CD4-positive, CD25-positive, alpha-beta regulatory T cell (primary cell): ENCODE results near the gene LIMCH1. TPM values are rescaled to one million over a fixed set of nuclear protein-coding genes. Genes with fewer than 3 reads are reported as not detected.

ENCODE experiments used
- ATAC-seq, 2 donors: fragments of 150-1000 bp; cut with Tn5 transposase; one replicate each; pipeline ENCODE4 v1.10.0; 2021; ENCODE audit warnings: low read depth in 2 of 2, moderate number of reproducible peaks in 2 of 2, moderate library complexity in 1 of 2
- DNase-seq, 3 donors: peaks; one replicate each; pipeline versions ENCODE4 v3.0.0 to v3.0.0-alpha.2; 2012 to 2022; ENCODE audit warnings: mixed read lengths in 1 of 3
- H3K27ac ChIP-seq: one replicate; pipeline ENCODE4 v1.7.0; 2013; ENCODE audit warnings: mild to moderate bottlenecking, low read length; ENCODE audit not compliant: insufficient read depth, poor library complexity, severe bottlenecking
- H3K27me3 ChIP-seq: one replicate; pipeline ENCODE4 v1.7.0; 2013; ENCODE audit warnings: low read length; ENCODE audit not compliant: control insufficient read depth, insufficient read depth
- H3K36me3 ChIP-seq: one replicate; pipeline ENCODE4 v1.7.0; 2013; ENCODE audit warnings: mild to moderate bottlenecking, low read length, moderate library complexity; ENCODE audit not compliant: control insufficient read depth, insufficient read depth
- H3K4me1 ChIP-seq: 2 replicates; pipeline ENCODE4 v1.7.0; 2013; ENCODE audit warnings: mild to moderate bottlenecking, low read length; ENCODE audit not compliant: insufficient read depth, control insufficient read depth, poor library complexity, severe bottlenecking
- H3K4me3 ChIP-seq: one replicate; pipeline ENCODE4 v1.7.0; 2013; ENCODE audit warnings: low read depth, mild to moderate bottlenecking, low read length, moderate library complexity
- H3K9me3 ChIP-seq, 2 experiments: 1 replicate in 1 of 2; 2 replicates in 1 of 2; pipeline ENCODE4 v1.7.0; 2013; ENCODE audit warnings: low read length in 2 of 2, mild to moderate bottlenecking in 1 of 2, moderate library complexity in 1 of 2; ENCODE audit not compliant: control insufficient read depth in 2 of 2
- H3K27ac Mint-ChIP-seq, 3 donors: one replicate each; pipeline ENCODE4 v1.8.0; 2020 to 2022; ENCODE audit warnings: mild to moderate bottlenecking in 3 of 3, mixed read lengths in 3 of 3, moderate library complexity in 2 of 3
- H3K27me3 Mint-ChIP-seq: one replicate; pipeline ENCODE4 v1.8.0; 2022; ENCODE audit warnings: mild to moderate bottlenecking, mixed read lengths
- H3K36me3 Mint-ChIP-seq: one replicate; pipeline ENCODE4 v1.8.0; 2020; ENCODE audit warnings: mixed read lengths
- H3K4me1 Mint-ChIP-seq, 4 donors: one replicate each; pipeline ENCODE4 v1.8.0; 2020 to 2022; ENCODE audit warnings: mixed read lengths in 4 of 4, mild to moderate bottlenecking in 1 of 4
- H3K4me3 Mint-ChIP-seq, 4 donors: one replicate each; pipeline ENCODE4 v1.8.0; 2020 to 2022; ENCODE audit warnings: mild to moderate bottlenecking in 4 of 4, mixed read lengths in 4 of 4, moderate library complexity in 3 of 4
- H3K9me3 Mint-ChIP-seq, 7 donors: one replicate each; pipeline ENCODE4 v1.8.0; 2020 to 2022; ENCODE audit warnings: mixed read lengths in 7 of 7, mild to moderate bottlenecking in 3 of 7, moderate library complexity in 2 of 7
- polyA plus RNA-seq, 4 donors: library from polyadenylated mRNA; unstranded; fragments of 300-500 nt; fragmentation: Illumina TruSeq; gene quantifications; one replicate each; pipeline ENCODE4 v1.2.3, GENCODE V29; 2021
- total RNA-seq: library from RNA; stranded (reverse); gene quantifications from one replicate; pipeline ENCODE4 v1.2.3, GENCODE V29; 2022

Gene LIMCH1
- total and polyA plus RNA-seq, 5 donors from 2014 or later: 0.07 TPM; not detected in 4

DNA sequence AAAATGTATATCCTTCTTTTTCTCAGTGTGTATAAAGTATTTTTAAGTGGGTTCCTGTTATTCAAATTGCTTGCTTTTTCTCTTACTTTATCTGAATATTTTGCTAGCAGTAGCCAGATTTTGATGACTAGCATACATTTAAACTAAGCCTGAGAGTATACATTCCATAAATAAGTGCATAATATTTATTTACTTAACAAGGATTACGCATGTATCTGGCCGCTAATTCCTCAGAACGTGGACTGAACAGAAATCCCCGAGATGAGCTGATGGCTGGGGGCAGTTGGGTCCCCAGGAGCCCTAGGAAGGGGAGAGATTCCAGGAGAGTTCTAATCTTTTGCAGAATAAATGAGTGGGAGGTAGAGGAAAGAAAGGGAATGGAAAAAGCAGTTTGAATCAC, 119.6 kb downstream of the LIMCH1 start:
- Mint-ChIP-seq H3K27me3 (no peaks in the 10 kb centered on the region), H3K36me3 (no peaks in the 10 kb centered on the region), H3K9me3 (peaks cover 0 to 6% (median 0%) of the 10 kb centered on the region in 7 donors), H3K4me1 (no peaks in the 10 kb centered on the region), H3K4me3 (no peak overlapping the region), H3K27ac (no peak overlapping the region)
- Histone ChIP-seq H3K4me3 (no peak overlapping the region), H3K36me3 (no peaks in the 10 kb centered on the region), H3K27ac (no peak overlapping the region), H3K27me3 (no peaks in the 10 kb centered on the region), H3K9me3 (no peaks in the 10 kb centered on the region), H3K4me1 (no peaks in the 10 kb centered on the region)
- no peak for DNase-seq
- no peak for ATAC-seq

DNA sequence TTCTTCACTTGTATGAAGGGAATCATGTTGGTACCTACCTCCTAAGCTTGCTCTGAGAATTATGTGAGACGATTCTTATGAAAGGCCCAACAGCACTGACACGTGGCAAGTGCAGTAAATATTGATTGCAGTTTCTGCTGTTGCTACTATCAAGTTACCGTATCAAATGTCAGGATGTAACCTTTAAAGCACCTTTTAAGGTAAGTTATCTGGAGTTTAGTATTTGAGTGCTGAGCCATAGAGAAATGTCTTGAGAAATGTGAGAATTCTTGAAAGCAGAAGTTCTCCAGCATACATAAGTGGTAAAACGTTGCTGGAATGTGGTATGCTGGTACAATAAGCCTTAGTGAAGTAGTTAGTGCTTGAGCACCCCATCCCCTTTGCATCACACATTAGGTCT, 120.2 kb downstream of the LIMCH1 start:
- Histone ChIP-seq H3K4me1 (no peaks in the 10 kb centered on the region), H3K27ac (no peak overlapping the region), H3K9me3 (no peaks in the 10 kb centered on the region), H3K27me3 (no peaks in the 10 kb centered on the region), H3K36me3 (no peaks in the 10 kb centered on the region), H3K4me3 (no peak overlapping the region)
- H3K27ac Mint-ChIP-seq: no peak overlapping the region
- no peak overlapping the region for H3K4me3 Mint-ChIP-seq
- DNase-seq: no peak
- no peaks in the 10 kb centered on the region for H3K36me3 Mint-ChIP-seq
- no peak for ATAC-seq
- H3K4me1 Mint-ChIP-seq: no peaks in the 10 kb centered on the region
- peaks cover 0 to 6% (median 0%) of the 10 kb centered on the region in 7 donors for H3K9me3 Mint-ChIP-seq
- no peaks in the 10 kb centered on the region for H3K27me3 Mint-ChIP-seq

DNA sequence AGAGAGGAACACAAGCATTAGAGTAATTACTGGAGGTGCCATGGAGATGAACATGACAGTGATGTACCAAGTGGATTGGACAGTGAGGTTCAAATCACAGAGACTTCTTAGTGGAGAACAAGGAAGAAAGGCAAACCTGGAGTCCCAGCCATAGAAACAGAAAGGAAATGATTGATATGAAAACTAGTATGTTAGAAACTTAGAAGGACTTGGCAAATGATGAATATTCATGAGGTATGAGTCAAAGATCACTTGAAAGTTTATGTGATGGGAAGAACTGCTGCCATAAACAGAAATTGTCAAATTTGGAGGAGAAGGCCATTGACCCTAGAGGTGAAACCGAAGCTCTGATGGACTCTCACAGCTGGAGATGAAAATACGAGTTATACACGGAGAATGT, 122.4 kb downstream of the LIMCH1 start:
- Mint-ChIP-seq H3K4me3 (no peak overlapping the region), H3K27ac (no peak overlapping the region), H3K36me3 (no peaks in the 10 kb centered on the region), H3K27me3 (no peaks in the 10 kb centered on the region), H3K4me1 (no peaks in the 10 kb centered on the region), H3K9me3 (no peaks in the 10 kb centered on the region)
- ATAC-seq (no peak), DNase-seq (no peak)
- no peak overlapping the region for H3K27ac ChIP-seq
- no peaks in the 10 kb centered on the region for H3K27me3 ChIP-seq
- no peaks in the 10 kb centered on the region for H3K9me3 ChIP-seq
- H3K4me1 ChIP-seq: no peaks in the 10 kb centered on the region
- H3K4me3 ChIP-seq: no peak overlapping the region
- no peaks in the 10 kb centered on the region for H3K36me3 ChIP-seq

DNA sequence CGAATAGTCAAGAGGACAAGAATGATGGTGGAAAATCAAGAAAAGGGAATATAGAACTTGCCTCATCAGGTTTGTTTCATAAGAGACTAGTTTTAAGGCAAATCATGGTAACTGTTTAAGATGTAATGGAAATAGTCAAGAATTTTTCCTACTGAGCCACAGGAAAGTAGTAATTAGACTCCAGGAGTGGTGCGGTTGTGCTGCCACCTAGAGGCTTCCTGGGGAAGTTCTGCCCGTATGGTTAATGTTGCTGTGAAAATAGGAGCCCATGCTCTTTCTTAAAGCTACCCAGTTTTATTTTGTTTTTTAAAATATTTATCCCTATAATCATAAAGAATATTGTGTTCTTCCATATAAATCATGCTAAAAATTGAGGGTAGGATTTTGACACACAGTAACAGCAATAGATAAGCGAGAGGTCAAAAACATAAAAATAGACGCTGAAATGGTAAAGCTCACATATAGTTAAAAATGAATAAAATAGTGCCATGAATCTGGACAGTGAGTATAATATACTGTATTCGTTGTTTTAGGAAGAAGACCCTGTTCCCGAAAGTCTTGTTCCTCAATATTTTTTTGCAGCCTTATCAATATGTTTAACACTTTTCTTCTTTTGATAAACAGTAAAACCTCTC, 123.6 kb downstream of the LIMCH1 start:
- Mint-ChIP-seq H3K4me1 (no peaks in the 10 kb centered on the region), H3K9me3 (no peaks in the 10 kb centered on the region), H3K27me3 (no peaks in the 10 kb centered on the region), H3K4me3 (no peak overlapping the region), H3K36me3 (no peaks in the 10 kb centered on the region), H3K27ac (no peak overlapping the region)
- Histone ChIP-seq H3K4me1 (no peaks in the 10 kb centered on the region), H3K27ac (no peak overlapping the region), H3K27me3 (no peaks in the 10 kb centered on the region), H3K9me3 (no peaks in the 10 kb centered on the region), H3K4me3 (no peak overlapping the region), H3K36me3 (no peaks in the 10 kb centered on the region)
- peak in 2 of 3 donors; percentile 4 to 35 for DNase-seq
- no peak for ATAC-seq

DNA sequence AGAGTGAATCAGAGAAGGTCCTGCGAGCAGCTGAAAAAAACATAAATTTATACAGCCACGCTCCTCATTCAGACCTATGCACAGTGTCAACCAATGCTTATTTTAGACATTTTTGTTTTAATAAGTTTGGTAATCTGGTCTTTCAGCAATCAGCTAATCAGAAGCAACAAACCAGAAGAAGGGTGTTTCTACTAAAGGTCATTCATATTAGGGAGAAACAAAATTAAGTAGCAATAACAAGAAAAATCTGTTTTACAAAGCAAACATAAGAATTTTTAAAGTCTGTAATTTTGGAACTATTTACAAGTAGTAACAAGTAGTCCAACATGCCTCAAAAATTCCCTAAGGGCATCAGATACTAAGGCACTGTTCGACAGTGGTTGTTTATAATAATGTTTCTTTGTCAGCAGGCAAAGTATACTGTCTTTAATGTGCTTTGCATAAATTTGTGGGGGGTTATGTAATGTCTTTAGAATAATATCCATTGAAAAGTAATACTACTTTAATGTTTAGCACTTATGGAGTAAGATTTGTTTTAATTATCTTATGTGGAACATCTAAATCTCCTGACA, 127.8 kb downstream of the LIMCH1 start:
- Histone ChIP-seq H3K36me3 (no peaks in the 10 kb centered on the region), H3K4me1 (no peaks in the 10 kb centered on the region), H3K27ac (no peak overlapping the region), H3K27me3 (no peaks in the 10 kb centered on the region), H3K9me3 (no peaks in the 10 kb centered on the region), H3K4me3 (no peak overlapping the region)
- DNase-seq (no peak), ATAC-seq (no peak)
- H3K4me3 Mint-ChIP-seq: no peak overlapping the region
- no peaks in the 10 kb centered on the region for H3K4me1 Mint-ChIP-seq
- H3K27ac Mint-ChIP-seq: no peak overlapping the region
- no peaks in the 10 kb centered on the region for H3K36me3 Mint-ChIP-seq
- peaks cover 0 to 1% (median 0%) of the 10 kb centered on the region in 7 donors for H3K9me3 Mint-ChIP-seq
- H3K27me3 Mint-ChIP-seq: peaks cover 10% of the 10 kb centered on the region

DNA sequence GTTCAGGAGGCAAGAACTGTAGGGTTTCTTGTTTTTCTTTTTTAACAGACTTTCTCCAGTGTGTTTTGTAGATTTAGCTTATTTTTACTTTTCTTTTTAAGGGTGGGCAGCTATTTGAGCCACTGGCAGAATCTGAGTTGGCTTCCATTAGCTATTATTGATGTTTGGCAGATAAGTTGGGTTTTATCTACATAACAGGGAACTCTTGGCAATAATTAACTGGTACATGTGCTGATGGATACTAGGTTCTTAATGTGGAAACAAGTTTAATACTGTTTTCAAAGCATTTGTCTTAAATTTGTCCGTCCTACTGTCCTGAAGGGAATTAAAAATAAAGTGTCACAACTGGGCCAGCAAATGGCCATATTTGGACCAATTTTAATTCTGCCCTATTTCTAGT, 130.1 kb downstream of the LIMCH1 start:
- H3K9me3 ChIP-seq: no peaks in the 10 kb centered on the region
- no peaks in the 10 kb centered on the region for H3K36me3 ChIP-seq
- no peak overlapping the region for H3K4me3 Mint-ChIP-seq
- H3K27ac Mint-ChIP-seq: no peak overlapping the region
- no peaks in the 10 kb centered on the region for H3K27me3 ChIP-seq
- H3K9me3 Mint-ChIP-seq: peaks cover 0 to 1% (median 0%) of the 10 kb centered on the region in 7 donors
- peaks cover 10% of the 10 kb centered on the region for H3K27me3 Mint-ChIP-seq
- no peak overlapping the region for H3K4me3 ChIP-seq
- DNase-seq (no peak), ATAC-seq (no peak)
- no peaks in the 10 kb centered on the region for H3K4me1 Mint-ChIP-seq
- H3K36me3 Mint-ChIP-seq: no peaks in the 10 kb centered on the region
- no peak overlapping the region for H3K27ac ChIP-seq
- no peaks in the 10 kb centered on the region for H3K4me1 ChIP-seq

DNA sequence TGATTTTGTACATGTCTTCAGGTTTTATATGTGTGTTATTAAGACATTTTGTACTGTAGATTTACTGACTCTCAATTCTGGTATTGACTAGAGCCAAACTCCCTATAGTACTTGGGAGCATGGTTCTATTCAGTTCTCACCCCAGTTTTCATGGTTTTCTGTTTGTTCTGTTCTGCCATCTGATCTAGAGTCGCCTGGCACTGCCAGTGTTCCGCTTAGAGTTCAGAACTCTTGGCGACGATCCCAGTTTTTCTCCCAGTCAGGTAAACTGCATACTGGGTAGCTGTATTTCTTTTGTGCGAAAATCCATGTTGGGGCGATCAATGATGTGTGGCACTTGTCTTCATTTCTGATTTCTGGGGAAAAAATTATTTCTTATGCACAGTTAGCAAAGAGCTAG, 132.6 kb downstream of the LIMCH1 start:
- H3K9me3 ChIP-seq: no peaks in the 10 kb centered on the region
- no peaks in the 10 kb centered on the region for H3K27me3 ChIP-seq
- Mint-ChIP-seq H3K27ac (no peak overlapping the region), H3K36me3 (no peaks in the 10 kb centered on the region), H3K4me1 (no peaks in the 10 kb centered on the region), H3K27me3 (peaks cover 10% of the 10 kb centered on the region), H3K4me3 (no peak overlapping the region), H3K9me3 (peaks cover 0 to 4% (median 0%) of the 10 kb centered on the region in 7 donors)
- no peaks in the 10 kb centered on the region for H3K36me3 ChIP-seq
- H3K4me1 ChIP-seq: no peaks in the 10 kb centered on the region
- ATAC-seq (no peak), DNase-seq (no peak)
- H3K27ac ChIP-seq: no peak overlapping the region
- no peak overlapping the region for H3K4me3 ChIP-seq

DNA sequence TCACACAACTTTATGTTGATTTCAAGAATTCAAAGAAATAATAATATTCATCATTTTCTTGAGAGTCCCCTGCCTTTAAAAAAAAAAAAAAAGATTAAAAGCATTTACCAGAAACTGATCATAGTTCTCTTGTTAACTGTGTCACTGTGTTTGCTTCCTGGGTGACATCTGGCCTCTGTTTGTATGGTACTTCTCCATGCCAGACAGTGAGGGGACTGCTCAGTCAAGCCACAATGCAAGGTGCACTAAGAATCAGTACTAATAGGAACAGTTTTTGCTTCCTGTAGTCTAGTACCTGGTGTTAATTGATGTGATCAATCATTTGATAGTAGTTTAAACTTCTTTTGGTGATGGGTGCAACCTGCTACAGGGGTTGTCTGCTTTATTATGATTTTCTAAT, 133.0 kb downstream of the LIMCH1 start:
- Mint-ChIP-seq H3K4me1 (no peaks in the 10 kb centered on the region), H3K4me3 (no peak overlapping the region), H3K36me3 (no peaks in the 10 kb centered on the region), H3K27me3 (peaks cover 15% of the 10 kb centered on the region), H3K9me3 (peaks cover 0 to 4% (median 0%) of the 10 kb centered on the region in 7 donors), H3K27ac (no peak overlapping the region)
- Histone ChIP-seq H3K36me3 (no peaks in the 10 kb centered on the region), H3K27me3 (no peaks in the 10 kb centered on the region), H3K4me1 (no peaks in the 10 kb centered on the region), H3K27ac (no peak overlapping the region), H3K9me3 (no peaks in the 10 kb centered on the region), H3K4me3 (no peak overlapping the region)
- no peak for ATAC-seq
- DNase-seq: no peak
